SHP77 treated with DMSO at 0.1 percent for 48 hours (cell line): Measurements from ENCODE around the gene ST6GALNAC5.
"Not testable (repeated sequence)": the region's sequence is repeated elsewhere in the genome, so short reads cannot be mapped to it uniquely, and the experiment has no call there.

Source experiments
- DNase-seq: peaks from one replicate; lab custom pipeline; 2025; lab: John Stamatoyannopoulos, UW

ST6GALNAC5 gene

DNA sequence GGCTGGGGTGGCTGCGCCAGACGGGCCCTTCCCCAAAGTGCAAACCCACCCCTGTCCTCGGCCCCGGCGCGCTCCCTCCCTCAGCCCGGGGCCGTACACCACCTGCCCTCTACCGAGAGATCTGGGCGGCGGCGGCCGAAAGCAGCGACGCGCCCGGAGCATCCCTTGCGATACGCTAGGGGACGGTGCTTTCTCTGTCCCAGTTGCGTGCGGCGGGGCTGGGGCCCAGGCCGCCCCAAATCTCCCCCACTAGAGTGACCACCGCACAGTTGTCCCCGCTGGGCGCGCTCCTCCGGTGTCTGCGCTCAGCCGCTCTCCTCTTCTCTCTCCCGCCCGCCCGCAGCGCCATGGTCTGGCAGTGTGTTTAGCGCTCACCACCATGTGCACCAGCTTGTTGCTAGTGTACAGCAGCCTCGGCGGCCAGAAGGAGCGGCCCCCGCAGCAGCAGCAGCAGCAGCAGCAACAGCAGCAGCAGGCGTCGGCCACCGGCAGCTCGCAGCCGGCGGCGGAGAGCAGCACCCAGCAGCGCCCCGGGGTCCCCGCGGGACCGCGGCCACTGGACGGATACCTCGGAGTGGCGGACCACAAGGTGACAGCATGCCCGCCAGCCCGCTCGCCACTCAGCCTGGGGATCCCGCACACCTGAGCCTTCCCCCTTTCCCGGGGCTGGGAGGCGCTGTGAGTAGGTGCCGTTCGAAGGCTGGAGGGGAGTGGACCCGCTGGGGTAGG is 1.0 kb downstream of the ST6GALNAC5 start:
- DNase-seq = no peak

DNA sequence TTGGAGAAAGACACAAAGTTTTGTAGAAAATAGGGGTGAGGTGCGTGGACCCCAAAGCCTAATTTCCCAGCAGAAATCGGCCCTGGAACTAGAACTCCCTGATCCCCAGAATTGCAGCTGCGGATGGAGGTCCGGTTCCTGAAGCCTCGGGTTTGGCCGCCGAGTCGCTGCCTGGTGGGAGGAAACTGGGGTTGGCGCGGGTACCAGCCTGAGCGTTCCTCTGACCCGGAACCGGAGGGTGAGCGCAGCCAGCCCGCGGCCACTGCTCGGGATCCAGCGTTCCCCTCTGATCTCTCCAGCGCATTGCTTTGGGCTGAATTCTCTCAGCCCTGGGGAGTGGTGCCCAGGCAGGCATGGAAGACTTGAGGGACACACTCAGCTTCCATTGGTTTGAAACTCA is 1.6 kb downstream of the ST6GALNAC5 start:
- DNase-seq = no peak

DNA sequence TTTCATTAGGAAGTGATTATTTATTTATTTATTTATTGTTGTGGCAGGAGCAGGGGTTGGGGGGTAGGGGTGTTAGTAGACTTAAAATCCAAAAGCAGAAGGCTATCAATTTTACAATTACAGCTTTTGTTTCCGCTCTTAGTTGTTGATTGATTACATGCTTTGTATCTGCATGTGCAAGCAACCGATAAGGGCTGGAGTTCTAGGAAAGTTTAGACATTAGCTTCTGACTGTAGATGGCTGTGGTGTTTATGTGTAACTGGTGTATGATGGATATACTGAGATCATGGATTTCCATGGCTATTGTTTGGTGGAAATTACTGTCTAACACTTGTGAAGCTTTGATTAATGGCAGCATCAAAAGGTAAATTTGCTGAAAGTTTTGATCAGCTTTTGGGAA is 2.8 kb downstream of the ST6GALNAC5 start:
- no peak for DNase-seq

DNA sequence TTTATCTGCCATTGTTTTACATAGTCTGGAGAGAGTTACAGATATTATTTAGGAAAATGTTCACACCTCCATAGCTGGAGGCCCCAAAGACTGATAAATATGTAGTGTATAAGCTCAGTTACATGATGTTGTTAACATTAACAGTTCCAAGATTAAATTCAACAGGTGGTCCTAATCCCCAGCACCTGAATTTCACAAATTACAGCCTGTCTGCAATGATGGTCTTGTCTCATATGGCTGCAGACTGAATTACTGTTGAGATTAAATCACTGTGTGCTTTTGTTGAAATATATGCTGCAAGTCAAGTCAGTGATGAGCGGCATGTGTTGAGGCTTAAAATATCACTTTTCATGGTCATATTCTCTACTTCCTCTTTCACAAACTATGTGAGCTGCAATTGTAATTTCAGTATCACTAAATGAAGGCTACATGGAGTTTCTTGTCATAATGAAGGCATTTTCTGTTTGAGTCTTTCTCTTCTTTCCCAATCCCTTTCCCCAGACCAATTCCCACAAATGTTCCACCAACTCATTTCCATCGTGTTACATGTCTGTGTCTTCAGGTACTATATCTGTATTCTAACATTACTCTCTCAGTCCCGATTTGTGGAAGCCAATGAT is 4.2 kb downstream of the ST6GALNAC5 start:
- no peak for DNase-seq

DNA sequence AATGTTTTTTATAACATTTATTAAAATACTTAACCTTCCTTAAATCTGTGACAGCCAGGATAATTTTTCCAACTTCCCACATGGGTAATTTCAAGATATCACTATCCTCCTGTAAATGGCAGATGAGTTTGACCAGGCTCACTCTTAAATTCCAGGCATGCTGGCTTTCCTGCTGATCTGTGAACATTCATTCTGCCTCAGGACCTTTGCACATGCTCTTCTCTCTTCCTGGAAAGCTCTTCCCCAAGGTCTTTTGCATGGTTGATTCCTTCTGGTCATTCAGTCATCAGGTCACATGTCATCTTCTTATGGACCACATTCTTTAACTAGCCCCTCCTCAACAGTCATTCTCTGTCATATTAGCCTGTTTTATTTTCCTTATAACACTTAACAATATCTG is 5.7 kb downstream of the ST6GALNAC5 start:
- DNase-seq = no peak

DNA sequence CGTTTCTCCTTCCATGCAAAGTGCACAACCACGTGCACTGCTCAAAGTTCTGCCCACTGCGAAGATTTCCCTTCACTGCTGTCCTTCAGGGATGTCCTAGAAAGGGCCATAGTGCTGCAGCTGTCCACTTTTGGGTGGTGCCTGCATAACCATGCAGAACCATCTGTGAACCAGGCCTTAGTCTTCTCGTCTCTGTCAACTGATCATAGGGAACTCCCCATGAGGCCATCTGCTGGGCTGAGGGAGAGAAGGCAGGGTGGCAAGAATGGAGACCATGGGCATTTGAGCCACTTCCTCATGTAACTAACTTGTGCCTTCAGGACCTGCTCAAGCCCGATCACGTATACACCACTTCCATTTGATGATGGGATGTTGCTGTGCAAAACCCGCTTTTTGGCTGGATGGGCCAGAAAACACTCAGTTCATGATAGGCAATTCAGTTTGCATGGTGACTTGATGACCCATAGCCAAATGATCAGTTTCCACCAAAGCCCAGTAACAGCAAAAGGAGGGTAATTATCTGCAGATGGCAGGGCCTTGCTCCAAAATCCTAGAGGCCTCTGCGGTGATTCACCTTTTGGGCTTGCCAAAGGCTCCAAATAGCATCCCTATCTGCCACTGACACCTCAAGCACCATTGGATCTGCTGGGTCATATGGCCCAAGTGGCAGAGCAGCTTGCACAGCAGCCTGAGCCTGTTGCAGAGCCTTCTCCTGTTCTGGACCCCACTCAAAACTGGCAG is 9.5 kb downstream of the ST6GALNAC5 start:
- no peak for DNase-seq

DNA sequence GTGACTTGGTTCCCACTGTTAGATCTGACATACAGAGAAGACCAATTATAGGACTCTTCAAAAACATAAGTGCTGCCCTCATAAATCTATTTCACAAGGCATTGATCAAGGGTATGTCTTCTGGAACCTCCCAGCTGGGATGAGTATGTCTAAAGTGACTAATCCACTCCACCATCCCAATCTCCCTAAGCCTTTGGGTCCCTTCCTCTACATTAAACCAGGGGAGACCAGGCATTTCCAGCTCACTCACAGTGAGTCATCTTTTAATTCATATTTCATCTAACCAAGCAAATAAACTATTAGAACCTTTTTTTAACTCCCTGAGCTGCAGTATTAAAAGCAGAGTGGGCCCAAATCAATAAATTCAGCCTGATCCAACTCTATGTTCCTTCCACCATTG is 11.7 kb downstream of the ST6GALNAC5 start:
- not testable (repeated sequence) for DNase-seq

DNA sequence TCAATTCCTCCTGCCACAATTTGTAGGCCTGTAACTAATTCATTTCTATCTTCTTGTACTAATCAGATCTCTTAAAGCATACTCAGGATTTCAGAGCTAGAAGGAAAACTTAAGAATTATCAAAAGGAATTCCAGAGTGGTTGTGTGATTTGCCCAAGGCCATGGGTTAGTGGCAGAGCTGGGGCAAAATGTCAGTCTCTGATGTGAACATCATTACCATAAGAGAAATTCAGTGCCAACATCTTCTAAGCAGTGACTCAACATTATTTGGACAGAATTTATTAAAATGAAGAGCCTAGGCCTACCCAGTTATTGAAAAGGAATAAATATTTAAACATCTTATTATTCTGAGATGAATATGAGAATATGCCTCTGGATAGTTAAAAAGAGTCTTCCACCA is 14.5 kb downstream of the ST6GALNAC5 start:
- no peak for DNase-seq

DNA sequence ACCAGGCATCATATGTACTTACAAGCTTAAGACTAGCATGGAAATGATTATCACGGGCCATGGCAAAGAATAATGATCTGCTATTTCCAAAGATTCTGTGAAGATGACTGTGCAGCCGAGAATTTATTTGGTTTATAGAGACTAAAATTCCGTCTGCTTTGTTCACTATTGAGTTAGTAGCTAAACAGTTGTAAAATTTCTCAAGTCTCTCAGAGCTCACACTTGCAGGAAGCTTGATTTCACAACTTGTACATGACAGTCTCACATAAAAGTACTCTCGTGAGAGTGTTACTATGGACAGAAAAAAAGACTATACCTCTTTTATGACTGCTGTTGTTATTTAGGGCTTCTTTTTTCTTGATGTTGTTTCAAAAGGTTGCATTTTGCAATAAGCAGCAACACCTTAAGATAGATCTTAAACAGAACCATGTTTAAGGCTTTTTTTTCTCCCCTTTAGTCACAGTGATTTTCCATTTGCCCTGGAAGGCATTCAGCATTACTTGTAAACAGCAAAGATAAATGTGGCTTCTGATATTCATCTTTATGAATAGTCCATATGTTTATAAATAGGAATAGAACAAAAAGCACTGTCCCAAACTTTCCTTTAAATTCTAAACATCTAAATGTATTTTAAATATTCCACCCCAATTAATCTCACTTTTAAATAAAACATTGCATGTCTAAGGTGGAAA is 24.8 kb downstream of the ST6GALNAC5 start:
- DNase-seq = no peak

DNA sequence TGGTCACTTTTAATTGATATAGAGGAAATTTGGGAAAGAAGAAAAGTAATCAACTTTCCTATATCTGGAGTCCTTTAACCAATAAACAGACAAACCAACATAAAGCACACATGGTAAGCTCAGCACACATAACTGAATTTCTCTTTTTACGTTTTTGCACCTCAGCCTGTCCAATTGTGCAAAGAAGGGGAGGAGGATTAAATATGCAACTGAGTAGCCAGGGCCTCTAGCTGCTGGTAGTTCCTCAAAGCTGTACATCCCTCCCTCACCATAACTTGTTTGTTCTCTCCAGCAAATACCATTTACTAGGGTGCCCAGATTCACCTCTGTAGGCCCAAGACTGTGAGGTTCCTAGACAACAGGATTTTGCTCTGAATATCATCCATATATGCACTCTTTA is 25.4 kb downstream of the ST6GALNAC5 start:
- DNase-seq = no peak

DNA sequence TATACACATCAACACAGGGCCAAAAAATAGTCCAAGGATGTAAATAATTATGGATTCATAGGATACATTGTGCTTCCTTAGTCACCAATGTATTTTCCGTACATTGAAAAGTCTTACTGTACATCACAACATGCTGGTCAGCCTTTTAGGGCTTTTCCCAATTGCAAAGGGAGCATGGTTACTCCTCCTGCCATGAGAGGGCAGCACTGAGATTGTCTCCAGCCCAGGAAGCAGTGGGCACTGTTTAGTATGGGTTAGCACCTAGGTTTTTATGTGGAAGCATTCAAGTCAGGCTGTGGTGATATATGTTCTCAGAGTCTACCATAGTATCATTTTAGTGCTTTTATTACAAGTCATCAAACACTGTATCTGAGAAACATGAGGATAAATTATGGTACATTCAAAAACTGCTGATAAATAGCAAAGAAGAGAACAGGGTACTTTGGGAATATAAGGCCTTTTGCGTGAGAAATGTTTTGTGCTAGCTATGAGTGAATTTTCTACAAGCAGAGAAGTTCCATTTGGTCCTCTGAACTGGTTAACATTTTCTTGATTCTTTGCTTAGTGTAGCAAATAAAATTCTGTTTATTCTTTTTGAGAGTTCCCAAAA is 34.0 kb downstream of the ST6GALNAC5 start:
- DNase-seq = peak; percentile 17

DNA sequence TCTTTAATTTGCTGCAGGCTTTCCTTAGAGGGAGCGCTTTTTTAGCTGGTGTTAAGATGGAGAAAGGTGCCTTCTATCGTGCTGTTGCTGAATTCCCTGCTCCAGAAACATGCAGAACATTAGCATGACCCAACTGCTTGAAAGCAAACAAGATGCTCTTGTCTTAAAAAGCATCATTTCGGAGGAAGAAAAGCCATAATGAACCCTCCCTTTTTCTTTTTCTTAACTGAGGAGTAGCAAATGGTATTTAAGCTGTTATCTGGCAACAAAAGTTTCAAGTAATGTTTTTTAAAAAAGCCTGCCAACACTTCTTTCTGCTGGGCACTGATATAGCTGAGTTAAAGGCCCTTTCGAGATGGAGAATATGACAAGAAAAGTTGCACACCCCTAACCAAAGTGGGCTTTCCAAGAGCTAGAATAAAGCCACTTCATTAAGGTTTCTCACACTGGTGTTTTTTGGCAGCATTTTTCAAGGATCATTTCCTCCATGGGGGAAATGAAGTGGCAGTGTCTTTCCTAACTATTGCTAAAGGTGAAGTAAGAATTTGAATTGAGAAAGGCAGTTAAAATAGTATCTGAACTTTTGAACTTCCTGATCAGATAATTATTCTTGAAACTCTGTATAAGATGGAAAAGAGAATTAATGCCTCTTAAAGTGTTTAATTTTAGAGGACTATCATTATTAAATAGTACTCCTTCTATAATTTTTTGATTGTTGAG is 38.8 kb downstream of the ST6GALNAC5 start:
- no peak for DNase-seq

DNA sequence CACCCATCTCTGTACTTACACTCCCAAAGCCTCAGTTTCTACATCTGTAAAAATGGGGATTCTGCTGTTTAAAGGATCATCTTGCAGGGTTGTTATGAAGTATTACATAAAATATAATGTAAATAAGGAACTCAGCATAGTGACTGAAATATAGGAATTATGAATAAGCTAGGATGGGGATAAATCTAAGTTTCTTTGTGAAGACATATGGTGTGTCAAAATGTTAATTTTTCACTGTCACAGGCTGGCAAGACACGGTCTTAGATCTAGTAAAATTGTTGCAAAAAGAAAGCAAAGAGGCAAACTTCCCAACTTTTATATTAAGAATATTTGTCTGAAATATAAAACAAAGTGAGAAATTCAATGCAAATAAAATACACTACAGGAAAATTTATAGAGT is 42.0 kb downstream of the ST6GALNAC5 start:
- no peak for DNase-seq

DNA sequence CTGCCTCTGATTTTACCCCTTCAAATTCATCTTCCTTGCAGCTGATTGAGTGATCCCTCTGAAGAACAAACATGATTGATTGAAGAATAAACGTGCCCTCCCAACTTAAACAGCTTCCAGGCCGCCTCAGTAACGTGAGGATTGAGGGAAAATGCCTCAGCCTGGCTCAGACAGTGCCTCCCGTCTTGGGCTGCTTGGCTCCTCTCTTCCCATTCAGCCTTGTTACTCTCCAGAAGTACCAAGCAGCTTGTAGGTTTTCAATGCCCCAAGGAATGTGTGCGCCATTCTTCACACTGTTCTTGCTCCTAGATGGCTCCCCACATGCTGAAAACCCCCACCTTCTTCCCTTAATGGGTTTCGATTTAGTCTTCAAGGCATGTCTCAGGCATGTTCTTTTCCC is 51.8 kb downstream of the ST6GALNAC5 start:
- DNase-seq = no peak

DNA sequence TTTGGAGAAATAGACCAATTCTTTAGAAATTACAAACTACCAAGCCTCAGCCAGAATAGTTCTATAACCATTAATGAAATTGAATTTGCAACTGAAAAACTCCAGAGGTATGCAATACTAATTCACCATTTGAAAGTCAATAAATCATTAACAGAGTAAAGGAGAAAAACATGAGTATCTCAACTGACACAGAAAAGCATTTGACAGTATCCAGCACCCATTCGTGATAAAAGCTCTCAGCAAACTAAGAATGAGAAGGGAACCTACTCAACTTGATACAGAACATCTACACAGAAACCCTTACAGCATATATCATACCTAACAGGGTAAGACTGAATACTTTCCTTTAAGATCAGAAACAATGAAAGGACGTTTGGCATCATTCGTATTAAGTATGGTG is 54.3 kb downstream of the ST6GALNAC5 start:
- DNase-seq = no peak

DNA sequence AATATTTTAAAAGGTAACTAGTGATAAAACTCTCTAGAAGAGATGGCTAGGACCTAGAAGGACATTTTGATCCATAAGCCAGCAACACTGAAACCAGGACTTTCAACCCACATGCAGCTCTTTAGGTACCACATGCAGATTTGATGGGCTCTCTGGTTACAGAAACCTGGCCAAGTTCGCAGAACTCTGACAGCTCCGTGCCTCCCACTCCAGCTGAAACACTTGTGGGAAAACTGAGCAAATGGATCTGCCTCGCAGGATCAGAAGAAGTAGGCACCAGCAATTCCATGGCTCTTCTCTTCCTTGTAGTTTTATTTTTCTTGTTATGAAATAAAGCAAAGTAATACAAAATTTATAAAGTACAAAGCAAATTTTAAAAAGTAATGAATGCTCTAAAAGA is 58.5 kb downstream of the ST6GALNAC5 start:
- no peak for DNase-seq

DNA sequence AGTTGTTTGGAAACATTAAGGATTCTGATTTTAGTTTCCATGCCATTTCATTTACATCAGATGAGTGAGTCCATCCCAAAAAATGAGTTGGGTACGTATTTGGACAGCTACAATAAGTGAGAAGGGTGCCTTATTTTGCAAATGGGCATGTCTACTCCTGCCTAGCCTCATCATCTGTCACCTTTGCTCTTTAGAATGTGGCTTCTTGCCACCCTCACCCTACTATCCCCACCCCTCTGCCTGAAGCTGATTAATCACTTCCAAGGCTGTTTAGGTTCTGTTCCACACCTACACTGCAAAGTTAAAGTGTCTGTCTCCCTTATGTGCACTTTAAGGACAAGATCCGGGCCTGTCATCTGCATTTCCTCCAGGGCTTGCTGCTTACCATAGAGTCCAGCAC is 61.2 kb downstream of the ST6GALNAC5 start:
- no peak for DNase-seq

DNA sequence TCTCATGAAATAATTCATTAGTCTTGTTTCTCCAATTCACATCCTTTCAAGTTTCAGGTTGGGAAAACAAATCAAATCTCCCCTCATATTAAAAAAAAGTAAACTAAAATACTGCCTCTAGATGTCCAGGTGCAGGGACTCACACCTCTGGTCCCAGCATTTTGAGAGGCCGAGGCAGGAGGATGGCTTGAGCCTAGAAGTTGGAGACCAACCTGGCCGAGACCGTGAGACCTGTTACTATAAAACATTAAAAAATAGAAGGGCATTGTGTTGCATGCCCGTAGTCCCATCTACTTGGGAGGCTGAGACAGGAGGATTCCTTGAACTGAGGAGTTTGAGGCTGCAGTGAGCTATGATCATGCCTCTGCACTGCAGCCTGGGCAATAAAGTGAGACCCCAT is 61.9 kb downstream of the ST6GALNAC5 start:
- no peak for DNase-seq

DNA sequence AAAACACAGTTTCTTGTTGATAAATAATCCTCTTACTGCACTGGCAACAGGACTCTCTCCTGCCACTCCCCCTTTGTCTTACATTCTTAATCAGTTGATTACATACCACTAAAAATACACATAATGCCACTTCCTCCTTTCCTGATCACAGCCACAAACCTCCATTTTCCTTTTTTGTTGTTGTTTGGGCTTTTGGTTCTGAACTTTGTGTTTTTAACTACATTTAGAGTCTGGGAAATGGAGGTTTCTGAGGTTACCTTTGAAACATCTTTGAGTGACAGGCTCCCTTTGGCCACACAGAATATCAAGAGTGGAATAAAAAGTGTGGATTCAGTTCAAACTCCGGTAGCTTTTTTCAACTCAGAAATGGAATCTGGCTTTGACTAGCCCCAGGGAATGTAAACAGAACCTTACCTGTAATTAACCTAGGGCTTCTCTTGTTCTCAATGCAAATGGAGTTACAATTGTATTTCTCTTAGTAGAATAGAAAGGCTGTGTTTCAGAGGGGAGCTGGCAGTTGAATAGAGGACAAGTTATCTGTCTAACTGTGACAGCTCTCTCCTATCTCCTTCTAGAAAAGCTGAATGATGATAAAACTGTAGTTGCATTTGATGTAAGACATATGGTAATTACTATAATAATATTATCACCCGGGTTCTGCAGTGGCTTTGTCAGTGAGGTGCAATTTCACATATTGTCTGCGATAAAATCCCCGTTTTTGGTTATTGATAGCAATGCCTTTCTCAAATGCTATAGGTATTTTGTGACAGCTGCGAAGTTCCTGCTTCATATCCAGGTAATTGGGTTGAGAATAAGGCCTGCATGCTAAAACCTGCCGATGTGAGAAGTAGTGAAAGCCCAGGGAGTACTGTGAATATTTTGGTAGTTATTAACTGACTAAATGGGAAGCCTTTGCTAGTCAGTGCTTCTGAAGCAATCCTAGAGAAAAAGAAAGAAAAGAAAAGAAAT is 66.9 kb downstream of the ST6GALNAC5 start:
- DNase-seq = no peak

DNA sequence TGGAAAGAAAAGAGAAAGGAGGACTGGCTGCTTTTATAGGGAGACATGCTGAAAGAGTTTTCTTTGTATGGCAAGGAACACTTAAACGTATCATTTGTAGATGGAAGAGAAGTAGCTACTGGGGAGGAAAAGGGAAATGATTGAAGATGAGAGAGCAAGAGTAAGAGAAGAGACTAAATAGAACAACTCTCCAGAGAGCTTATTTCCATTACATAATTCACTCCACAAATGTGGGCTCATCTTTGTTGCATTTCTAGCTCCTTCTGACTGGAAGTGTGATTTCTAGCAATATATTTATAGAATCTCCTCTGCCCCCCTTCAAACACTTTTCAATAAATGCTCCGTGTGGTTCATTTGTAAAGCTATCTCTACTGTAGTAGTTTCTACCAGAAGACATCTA is 71.0 kb downstream of the ST6GALNAC5 start:
- DNase-seq = no peak
